Testis (tissue), 2 donors: ENCODE measurements around the gene POU6F2.
"Not testable (repeated sequence)": the region's sequence is repeated elsewhere in the genome, so short reads cannot be mapped to it uniquely, and the experiment has no call there.

Source experiments
- POLR2A ChIP-seq: fragments of 450-650 bp; IDR thresholded peaks from one replicate; pipeline ENCODE4 v1.6.1; 2017; ENCODE audit warnings: antibody characterized with exemption, mild to moderate bottlenecking, moderate library complexity
- TF ChIP-seq, protein P1 (sequence below), 3 experiments: fragments of 450-650 bp in 2 of 3; fragments of 200-600 bp in 1 of 3; sonication (generic) in 1 of 3; IDR thresholded peaks; one replicate each; pipeline ENCODE4 v1.5.1; 2016 to 2019; ENCODE audit warnings: antibody characterized with exemption in 3 of 3, mild to moderate bottlenecking in 2 of 3, moderate library complexity in 1 of 3

DNA sequence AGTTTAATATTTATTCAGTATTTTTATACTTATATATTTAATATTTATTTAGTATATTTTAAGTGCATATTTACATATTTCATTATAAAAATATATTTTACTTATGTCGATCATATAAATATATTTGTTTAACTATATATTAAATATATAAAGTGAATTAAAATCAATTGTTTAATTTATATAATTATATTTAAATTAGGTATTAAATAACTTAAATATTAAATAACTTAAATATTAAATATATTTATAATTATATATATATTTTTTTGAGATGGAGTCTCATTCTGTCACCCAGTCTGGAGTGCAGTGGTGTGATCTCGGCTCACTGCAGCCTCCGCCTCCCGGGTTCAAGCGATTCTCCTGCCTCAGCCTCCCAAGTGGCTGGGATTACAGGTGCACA lies 399.2 kb downstream of the POU6F2 start:
- TF ChIP-seq, protein P1, sequence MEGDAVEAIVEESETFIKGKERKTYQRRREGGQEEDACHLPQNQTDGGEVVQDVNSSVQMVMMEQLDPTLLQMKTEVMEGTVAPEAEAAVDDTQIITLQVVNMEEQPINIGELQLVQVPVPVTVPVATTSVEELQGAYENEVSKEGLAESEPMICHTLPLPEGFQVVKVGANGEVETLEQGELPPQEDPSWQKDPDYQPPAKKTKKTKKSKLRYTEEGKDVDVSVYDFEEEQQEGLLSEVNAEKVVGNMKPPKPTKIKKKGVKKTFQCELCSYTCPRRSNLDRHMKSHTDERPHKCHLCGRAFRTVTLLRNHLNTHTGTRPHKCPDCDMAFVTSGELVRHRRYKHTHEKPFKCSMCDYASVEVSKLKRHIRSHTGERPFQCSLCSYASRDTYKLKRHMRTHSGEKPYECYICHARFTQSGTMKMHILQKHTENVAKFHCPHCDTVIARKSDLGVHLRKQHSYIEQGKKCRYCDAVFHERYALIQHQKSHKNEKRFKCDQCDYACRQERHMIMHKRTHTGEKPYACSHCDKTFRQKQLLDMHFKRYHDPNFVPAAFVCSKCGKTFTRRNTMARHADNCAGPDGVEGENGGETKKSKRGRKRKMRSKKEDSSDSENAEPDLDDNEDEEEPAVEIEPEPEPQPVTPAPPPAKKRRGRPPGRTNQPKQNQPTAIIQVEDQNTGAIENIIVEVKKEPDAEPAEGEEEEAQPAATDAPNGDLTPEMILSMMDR (IDR thresholded peaks at IDR 0.05) = not testable (repeated sequence)
- TF ChIP-seq POLR2A = not testable (repeated sequence)
